ENCODE measurements around the gene BMX. TPM values are rescaled to one million over a fixed set of nuclear protein-coding genes. Genes with fewer than 3 reads are reported as not detected.
A peak's percentile ranks its signal among the peaks of the same experiment; 100 is the strongest.

BMX gene
- total and polyA plus RNA-seq, 9 of the 15 experiments (the other 6 are each of a cell fraction or from before 2014, with no cell fraction given), result 0.45 to 4.2 (median 1.8) TPM

DNA sequence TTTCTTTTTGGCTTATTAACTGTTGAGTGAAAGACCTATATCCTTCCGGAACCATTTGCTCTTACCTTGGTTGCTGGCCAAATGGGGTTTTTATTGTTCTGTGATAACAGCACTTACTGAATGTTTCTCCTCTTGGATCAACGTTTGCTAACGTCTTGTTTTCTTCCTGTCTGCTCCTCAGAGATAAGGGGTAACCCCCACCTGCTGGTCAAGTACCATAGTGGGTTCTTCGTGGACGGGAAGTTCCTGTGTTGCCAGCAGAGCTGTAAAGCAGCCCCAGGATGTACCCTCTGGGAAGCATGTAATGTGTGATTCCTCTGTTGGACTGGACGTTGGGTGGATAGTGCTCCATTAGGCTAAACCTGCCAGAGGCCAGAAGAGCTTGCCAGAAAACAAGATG lies 15.3 kb downstream of the BMX start (continued):
- TF ChIP-seq, protein P1, sequence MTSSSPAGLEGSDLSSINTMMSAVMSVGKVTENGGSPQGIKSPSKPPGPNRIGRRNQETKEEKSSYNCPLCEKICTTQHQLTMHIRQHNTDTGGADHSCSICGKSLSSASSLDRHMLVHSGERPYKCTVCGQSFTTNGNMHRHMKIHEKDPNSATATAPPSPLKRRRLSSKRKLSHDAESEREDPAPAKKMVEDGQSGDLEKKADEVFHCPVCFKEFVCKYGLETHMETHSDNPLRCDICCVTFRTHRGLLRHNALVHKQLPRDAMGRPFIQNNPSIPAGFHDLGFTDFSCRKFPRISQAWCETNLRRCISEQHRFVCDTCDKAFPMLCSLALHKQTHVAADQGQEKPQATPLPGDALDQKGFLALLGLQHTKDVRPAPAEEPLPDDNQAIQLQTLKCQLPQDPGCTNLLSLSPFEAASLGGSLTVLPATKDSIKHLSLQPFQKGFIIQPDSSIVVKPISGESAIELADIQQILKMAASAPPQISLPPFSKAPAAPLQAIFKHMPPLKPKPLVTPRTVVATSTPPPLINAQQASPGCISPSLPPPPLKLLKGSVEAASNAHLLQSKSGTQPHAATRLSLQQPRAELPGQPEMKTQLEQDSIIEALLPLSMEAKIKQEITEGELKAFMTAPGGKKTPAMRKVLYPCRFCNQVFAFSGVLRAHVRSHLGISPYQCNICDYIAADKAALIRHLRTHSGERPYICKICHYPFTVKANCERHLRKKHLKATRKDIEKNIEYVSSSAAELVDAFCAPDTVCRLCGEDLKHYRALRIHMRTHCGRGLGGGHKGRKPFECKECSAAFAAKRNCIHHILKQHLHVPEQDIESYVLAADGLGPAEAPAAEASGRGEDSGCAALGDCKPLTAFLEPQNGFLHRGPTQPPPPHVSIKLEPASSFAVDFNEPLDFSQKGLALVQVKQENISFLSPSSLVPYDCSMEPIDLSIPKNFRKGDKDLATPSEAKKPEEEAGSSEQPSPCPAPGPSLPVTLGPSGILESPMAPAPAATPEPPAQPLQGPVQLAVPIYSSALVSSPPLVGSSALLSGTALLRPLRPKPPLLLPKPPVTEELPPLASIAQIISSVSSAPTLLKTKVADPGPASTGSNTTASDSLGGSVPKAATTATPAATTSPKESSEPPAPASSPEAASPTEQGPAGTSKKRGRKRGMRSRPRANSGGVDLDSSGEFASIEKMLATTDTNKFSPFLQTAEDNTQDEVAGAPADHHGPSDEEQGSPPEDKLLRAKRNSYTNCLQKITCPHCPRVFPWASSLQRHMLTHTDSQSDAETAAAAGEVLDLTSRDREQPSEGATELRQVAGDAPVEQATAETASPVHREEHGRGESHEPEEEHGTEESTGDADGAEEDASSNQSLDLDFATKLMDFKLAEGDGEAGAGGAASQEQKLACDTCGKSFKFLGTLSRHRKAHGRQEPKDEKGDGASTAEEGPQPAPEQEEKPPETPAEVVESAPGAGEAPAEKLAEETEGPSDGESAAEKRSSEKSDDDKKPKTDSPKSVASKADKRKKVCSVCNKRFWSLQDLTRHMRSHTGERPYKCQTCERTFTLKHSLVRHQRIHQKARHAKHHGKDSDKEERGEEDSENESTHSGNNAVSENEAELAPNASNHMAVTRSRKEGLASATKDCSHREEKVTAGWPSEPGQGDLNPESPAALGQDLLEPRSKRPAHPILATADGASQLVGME (CRISPR knock-in tag; IDR thresholded peaks at IDR 0.05), result no peak
- TF ChIP-seq TAL1 (IDR thresholded peaks at IDR 0.05) (peak; percentile 83), CBX5 (IDR thresholded peaks at IDR 0.05; ENCODE audit: borderline replicate concordance, low read depth) (no peak), GTF2A2 (tag; IDR thresholded peaks at IDR 0.05) (no peak), IFI16 (CRISPR knock-in tag; IDR thresholded peaks at IDR 0.05) (no peak), CHCHD3 (CRISPR knock-in tag; IDR thresholded peaks at IDR 0.05) (no peak), SNIP1 (IDR thresholded peaks at IDR 0.05; ENCODE audit: low read depth) (no peak), TEAD4 (IDR thresholded peaks at IDR 0.05; ENCODE audit: low read length) (peak; percentile 92), TEAD4 (CRISPR knock-in tag; IDR thresholded peaks at IDR 0.05; ENCODE audit: borderline replicate concordance) (no peak), ZNF24 (IDR thresholded peaks at IDR 0.05) (no peak), BRF1 (IDR thresholded peaks at IDR 0.05; ENCODE audit: borderline replicate concordance, extremely low read depth, insufficient read length) (no peak), ZFP30 (CRISPR knock-in tag; IDR thresholded peaks at IDR 0.05; ENCODE audit: borderline replicate concordance) (no peak), CEBPG (CRISPR knock-in tag; IDR thresholded peaks at IDR 0.05) (no peak), CEBPG (tag; conservative IDR thresholded peaks at IDR 0.05 in 1 of 2, IDR thresholded peaks at IDR 0.05 in 1 of 2) (no peak), ETV6 (IDR thresholded peaks at IDR 0.05; ENCODE audit: borderline replicate concordance in 1 of 2, low read depth in 2 of 2, low read length in 1 of 2) (no peak), ETV6 (CRISPR knock-in tag; IDR thresholded peaks at IDR 0.05; ENCODE audit: borderline replicate concordance) (no peak)
- TF ChIP-seq, protein P2, sequence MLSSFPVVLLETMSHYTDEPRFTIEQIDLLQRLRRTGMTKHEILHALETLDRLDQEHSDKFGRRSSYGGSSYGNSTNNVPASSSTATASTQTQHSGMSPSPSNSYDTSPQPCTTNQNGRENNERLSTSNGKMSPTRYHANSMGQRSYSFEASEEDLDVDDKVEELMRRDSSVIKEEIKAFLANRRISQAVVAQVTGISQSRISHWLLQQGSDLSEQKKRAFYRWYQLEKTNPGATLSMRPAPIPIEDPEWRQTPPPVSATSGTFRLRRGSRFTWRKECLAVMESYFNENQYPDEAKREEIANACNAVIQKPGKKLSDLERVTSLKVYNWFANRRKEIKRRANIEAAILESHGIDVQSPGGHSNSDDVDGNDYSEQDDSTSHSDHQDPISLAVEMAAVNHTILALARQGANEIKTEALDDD (IDR thresholded peaks at IDR 0.05), result peak; percentile 66; the same call in 1 of the 2 replicates
- TF ChIP-seq, protein P3, sequence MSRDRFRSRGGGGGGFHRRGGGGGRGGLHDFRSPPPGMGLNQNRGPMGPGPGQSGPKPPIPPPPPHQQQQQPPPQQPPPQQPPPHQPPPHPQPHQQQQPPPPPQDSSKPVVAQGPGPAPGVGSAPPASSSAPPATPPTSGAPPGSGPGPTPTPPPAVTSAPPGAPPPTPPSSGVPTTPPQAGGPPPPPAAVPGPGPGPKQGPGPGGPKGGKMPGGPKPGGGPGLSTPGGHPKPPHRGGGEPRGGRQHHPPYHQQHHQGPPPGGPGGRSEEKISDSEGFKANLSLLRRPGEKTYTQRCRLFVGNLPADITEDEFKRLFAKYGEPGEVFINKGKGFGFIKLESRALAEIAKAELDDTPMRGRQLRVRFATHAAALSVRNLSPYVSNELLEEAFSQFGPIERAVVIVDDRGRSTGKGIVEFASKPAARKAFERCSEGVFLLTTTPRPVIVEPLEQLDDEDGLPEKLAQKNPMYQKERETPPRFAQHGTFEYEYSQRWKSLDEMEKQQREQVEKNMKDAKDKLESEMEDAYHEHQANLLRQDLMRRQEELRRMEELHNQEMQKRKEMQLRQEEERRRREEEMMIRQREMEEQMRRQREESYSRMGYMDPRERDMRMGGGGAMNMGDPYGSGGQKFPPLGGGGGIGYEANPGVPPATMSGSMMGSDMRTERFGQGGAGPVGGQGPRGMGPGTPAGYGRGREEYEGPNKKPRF (IDR thresholded peaks at IDR 0.05; ENCODE audit: low read depth, low read length), result no peak
- TF ChIP-seq, protein P4, sequence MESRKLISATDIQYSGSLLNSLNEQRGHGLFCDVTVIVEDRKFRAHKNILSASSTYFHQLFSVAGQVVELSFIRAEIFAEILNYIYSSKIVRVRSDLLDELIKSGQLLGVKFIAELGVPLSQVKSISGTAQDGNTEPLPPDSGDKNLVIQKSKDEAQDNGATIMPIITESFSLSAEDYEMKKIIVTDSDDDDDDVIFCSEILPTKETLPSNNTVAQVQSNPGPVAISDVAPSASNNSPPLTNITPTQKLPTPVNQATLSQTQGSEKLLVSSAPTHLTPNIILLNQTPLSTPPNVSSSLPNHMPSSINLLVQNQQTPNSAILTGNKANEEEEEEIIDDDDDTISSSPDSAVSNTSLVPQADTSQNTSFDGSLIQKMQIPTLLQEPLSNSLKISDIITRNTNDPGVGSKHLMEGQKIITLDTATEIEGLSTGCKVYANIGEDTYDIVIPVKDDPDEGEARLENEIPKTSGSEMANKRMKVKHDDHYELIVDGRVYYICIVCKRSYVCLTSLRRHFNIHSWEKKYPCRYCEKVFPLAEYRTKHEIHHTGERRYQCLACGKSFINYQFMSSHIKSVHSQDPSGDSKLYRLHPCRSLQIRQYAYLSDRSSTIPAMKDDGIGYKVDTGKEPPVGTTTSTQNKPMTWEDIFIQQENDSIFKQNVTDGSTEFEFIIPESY (CRISPR knock-in tag; IDR thresholded peaks at IDR 0.05), result no peak
